ENCODE results near the gene UQCRQ. TPM values are rescaled to one million over a fixed set of nuclear protein-coding genes. Genes with fewer than 3 reads are reported as not detected.

Gene UQCRQ
- total and polyA plus RNA-seq, 2 of the 13 experiments (the other 11 are each of a cell fraction or from before 2014, with no cell fraction given) = 257 to 575 TPM

DNA sequence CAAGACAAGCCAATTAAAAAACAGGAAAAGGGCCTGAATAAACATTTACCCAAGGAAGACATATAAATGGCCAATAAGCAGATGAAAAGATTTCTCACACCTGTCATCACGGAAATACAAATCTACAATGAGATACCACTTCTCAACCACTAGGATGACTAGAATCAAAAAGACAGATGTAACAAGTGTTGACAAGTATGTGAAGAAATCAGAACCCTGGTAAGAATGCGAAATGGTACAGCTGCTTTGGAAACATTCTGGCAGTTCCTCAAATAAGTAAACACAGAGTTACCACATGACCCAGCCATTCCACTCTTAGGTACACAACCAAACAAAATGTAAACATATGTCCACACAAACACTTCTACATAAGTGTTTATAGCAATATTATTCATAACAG is 39.5 kb downstream of the UQCRQ start (continued):
- TF ChIP-seq, protein P1, sequence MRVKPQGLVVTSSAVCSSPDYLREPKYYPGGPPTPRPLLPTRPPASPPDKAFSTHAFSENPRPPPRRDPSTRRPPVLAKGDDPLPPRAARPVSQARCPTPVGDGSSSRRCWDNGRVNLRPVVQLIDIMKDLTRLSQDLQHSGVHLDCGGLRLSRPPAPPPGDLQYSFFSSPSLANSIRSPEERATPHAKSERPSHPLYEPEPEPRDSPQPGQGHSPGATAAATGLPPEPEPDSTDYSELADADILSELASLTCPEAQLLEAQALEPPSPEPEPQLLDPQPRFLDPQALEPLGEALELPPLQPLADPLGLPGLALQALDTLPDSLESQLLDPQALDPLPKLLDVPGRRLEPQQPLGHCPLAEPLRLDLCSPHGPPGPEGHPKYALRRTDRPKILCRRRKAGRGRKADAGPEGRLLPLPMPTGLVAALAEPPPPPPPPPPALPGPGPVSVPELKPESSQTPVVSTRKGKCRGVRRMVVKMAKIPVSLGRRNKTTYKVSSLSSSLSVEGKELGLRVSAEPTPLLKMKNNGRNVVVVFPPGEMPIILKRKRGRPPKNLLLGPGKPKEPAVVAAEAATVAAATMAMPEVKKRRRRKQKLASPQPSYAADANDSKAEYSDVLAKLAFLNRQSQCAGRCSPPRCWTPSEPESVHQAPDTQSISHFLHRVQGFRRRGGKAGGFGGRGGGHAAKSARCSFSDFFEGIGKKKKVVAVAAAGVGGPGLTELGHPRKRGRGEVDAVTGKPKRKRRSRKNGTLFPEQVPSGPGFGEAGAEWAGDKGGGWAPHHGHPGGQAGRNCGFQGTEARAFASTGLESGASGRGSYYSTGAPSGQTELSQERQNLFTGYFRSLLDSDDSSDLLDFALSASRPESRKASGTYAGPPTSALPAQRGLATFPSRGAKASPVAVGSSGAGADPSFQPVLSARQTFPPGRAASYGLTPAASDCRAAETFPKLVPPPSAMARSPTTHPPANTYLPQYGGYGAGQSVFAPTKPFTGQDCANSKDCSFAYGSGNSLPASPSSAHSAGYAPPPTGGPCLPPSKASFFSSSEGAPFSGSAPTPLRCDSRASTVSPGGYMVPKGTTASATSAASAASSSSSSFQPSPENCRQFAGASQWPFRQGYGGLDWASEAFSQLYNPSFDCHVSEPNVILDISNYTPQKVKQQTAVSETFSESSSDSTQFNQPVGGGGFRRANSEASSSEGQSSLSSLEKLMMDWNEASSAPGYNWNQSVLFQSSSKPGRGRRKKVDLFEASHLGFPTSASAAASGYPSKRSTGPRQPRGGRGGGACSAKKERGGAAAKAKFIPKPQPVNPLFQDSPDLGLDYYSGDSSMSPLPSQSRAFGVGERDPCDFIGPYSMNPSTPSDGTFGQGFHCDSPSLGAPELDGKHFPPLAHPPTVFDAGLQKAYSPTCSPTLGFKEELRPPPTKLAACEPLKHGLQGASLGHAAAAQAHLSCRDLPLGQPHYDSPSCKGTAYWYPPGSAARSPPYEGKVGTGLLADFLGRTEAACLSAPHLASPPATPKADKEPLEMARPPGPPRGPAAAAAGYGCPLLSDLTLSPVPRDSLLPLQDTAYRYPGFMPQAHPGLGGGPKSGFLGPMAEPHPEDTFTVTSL (CRISPR knock-in tag; IDR thresholded peaks at IDR 0.05; ENCODE audit: borderline replicate concordance) = 0 out of 2 replicates have a peak, but pooled peaks have one; percentile 43
- TF ChIP-seq, protein P2, sequence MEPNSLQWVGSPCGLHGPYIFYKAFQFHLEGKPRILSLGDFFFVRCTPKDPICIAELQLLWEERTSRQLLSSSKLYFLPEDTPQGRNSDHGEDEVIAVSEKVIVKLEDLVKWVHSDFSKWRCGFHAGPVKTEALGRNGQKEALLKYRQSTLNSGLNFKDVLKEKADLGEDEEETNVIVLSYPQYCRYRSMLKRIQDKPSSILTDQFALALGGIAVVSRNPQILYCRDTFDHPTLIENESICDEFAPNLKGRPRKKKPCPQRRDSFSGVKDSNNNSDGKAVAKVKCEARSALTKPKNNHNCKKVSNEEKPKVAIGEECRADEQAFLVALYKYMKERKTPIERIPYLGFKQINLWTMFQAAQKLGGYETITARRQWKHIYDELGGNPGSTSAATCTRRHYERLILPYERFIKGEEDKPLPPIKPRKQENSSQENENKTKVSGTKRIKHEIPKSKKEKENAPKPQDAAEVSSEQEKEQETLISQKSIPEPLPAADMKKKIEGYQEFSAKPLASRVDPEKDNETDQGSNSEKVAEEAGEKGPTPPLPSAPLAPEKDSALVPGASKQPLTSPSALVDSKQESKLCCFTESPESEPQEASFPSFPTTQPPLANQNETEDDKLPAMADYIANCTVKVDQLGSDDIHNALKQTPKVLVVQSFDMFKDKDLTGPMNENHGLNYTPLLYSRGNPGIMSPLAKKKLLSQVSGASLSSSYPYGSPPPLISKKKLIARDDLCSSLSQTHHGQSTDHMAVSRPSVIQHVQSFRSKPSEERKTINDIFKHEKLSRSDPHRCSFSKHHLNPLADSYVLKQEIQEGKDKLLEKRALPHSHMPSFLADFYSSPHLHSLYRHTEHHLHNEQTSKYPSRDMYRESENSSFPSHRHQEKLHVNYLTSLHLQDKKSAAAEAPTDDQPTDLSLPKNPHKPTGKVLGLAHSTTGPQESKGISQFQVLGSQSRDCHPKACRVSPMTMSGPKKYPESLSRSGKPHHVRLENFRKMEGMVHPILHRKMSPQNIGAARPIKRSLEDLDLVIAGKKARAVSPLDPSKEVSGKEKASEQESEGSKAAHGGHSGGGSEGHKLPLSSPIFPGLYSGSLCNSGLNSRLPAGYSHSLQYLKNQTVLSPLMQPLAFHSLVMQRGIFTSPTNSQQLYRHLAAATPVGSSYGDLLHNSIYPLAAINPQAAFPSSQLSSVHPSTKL (CRISPR knock-in tag; IDR thresholded peaks at IDR 0.05) = peak; percentile 72
- TF ChIP-seq FOXK1 (CRISPR knock-in tag; IDR thresholded peaks at IDR 0.05; ENCODE audit: borderline replicate concordance, low read depth) (peak; percentile 90), THAP11 (CRISPR knock-in tag; IDR thresholded peaks at IDR 0.05) (0 out of 2 replicates have a peak, but pooled peaks have one; percentile 25), ZNF737 (CRISPR knock-in tag; IDR thresholded peaks at IDR 0.05; ENCODE audit: borderline replicate concordance) (no peak), ZNF7 (CRISPR knock-in tag; IDR thresholded peaks at IDR 0.05) (peak; percentile 95), EZH2 (conservative IDR thresholded peaks at IDR 0.05; ENCODE audit: low read depth, low read length) (no peak), FOXK2 (IDR thresholded peaks at IDR 0.05) (peak; percentile 89), ZNF160 (CRISPR knock-in tag; IDR thresholded peaks at IDR 0.05) (no peak), CREM (IDR thresholded peaks at IDR 0.05) (peak; percentile 29; the same call in 1 of the 2 replicates), CREM (CRISPR knock-in tag; IDR thresholded peaks at IDR 0.05) (no peak), FOXP1 (IDR thresholded peaks at IDR 0.05) (peak; percentile 93), FOXP1 (CRISPR knock-in tag; IDR thresholded peaks at IDR 0.05) (peak; percentile 93), ELF3 (CRISPR knock-in tag; IDR thresholded peaks at IDR 0.05) (peak; percentile 57; the same call in 1 of the 2 replicates), ZBTB21 (CRISPR knock-in tag; IDR thresholded peaks at IDR 0.05) (no peak), NCOA2 (CRISPR knock-in tag; IDR thresholded peaks at IDR 0.05) (0 out of 2 replicates have a peak, but pooled peaks have one; percentile 29), THYN1 (CRISPR knock-in tag; IDR thresholded peaks at IDR 0.05; ENCODE audit: borderline replicate concordance, low read depth) (no peak), ZNF644 (CRISPR knock-in tag; IDR thresholded peaks at IDR 0.05; ENCODE audit: low read depth) (peak; percentile 18; the same call in 1 of the 2 replicates), SALL1 (CRISPR knock-in tag; IDR thresholded peaks at IDR 0.05) (peak; percentile 20; the same call in 1 of the 2 replicates)
- TF ChIP-seq, protein P3, sequence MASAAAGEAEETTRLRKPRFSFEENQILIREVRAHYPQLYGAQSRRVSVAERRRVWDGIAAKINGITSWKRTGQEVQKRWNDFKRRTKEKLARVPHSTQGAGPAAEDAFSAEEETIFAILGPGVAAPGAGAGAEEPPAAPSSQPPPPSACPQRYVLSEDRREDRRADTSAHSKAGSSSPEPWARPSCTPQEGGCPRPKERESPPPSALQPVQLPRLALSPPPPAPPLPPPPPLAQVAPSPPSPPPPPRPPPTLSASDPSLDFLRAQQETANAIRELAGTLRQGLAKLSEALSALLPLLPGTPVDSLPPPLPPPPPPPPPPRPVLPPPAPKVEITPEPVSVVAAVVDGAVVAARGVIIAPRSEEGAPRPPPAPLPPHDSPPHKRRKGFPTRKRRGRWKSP (CRISPR knock-in tag; IDR thresholded peaks at IDR 0.05) = peak; percentile 45; the same call in 1 of the 2 replicates
- TF ChIP-seq, protein P4, sequence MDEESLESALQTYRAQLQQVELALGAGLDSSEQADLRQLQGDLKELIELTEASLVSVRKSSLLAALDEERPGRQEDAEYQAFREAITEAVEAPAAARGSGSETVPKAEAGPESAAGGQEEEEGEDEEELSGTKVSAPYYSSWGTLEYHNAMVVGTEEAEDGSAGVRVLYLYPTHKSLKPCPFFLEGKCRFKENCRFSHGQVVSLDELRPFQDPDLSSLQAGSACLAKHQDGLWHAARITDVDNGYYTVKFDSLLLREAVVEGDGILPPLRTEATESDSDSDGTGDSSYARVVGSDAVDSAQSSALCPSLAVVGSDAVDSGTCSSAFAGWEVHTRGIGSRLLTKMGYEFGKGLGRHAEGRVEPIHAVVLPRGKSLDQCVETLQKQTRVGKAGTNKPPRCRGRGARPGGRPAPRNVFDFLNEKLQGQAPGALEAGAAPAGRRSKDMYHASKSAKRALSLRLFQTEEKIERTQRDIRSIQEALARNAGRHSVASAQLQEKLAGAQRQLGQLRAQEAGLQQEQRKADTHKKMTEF (CRISPR knock-in tag; IDR thresholded peaks at IDR 0.05) = peak; percentile 43; the same call in 1 of the 2 replicates
